GM19193 (cell line): ENCODE measurements around the gene TNS4.

ENCODE experiments used
- POLR2A ChIP-seq: IDR thresholded peaks from 4 replicates; pipeline ENCODE4 v1.6.1; 2011; ENCODE audit not compliant: insufficient read depth, insufficient read length; ENCODE audit errors: extremely low read depth

TNS4 gene

DNA sequence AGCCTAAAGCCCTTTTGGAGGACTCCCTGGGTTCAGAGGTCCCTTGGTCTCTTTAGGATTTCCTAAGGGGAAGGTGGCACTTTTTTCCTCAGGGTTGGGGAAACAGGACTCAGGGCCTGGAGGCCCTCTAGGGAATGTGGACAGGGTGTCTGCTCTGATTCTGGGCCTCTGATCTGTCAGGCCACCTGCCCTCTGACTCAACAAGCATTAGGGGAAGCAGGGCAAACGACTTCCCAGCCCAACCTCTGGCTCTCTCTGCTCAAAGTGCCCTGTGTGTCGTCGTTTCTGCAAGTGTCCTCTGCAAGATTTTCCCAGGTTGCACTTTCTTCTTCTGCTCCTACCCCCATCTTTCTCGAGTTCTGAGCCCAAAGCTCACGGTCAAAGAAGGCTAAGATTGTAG, 64.8 kb downstream of the TNS4 start:
- no peak for TF ChIP-seq POLR2A

DNA sequence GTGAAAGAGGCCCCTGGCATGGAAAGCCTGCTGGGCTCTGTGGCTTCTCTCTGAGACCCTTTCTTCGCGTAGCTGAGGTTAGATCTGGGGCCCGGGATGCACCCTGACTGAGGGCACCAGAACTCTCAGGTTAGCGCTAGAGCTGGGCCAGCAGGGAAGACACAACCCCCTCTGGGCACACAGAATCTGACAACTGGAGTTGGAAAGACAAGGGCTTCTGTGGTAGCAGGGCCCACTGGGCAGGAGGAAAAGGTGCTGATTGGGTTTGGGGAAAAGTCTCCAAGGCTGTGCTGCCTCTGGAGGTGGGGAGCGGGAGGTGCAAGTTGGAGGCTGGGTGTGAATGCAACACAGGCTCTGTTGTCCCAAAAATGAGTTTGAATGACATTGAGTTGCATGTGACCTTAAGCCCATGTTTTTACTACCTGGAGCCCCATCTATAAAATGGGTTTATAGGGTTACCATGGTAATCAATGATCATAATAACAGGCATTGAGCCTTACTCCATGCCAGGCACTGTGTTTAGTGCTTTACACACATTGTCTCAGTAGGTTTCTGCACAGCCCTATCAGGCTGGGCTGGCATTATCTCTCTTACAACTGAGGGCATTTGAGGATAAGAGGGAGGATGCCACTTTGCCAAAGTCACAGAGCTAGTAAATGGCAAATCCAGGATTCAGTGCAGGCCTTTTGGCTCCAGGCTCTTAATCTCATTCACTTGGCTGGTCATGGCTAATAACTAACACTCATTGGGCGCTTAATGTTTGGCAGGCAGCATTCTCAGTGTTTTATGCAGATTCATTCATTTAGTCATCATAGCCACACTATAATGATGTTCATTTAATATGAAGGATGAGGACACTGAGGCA, 67.6 kb downstream of the TNS4 start:
- no peak for TF ChIP-seq POLR2A

GRCh38 chr17:40432864-40433528, 68.4 kb downstream of the TNS4 start:
- no peak for TF ChIP-seq POLR2A

- no peak for TF ChIP-seq POLR2A
Observed at GRCh38 chr17:40431231-40431602, 70.2 kb downstream of the TNS4 start.

GRCh38 chr17:40430272-40431230, 70.9 kb downstream of the TNS4 start:
- no peak for TF ChIP-seq POLR2A

- no peak for TF ChIP-seq POLR2A
Observed at GRCh38 chr17:40427002-40427491, 74.4 kb downstream of the TNS4 start.
